Fibroblast of mammary gland (primary cell): Measurements from ENCODE around the gene NUP210L.
"Not testable (repeated sequence)": the region's sequence is repeated elsewhere in the genome, so short reads cannot be mapped to it uniquely, and the experiment has no call there.

Source experiments
- DNase-seq: peaks from one replicate; pipeline ENCODE4 v3.0.0-alpha.2; 2010; ENCODE audit warnings: low read depth
- H3K4me3 ChIP-seq: 2 replicates; pipeline ENCODE4 v1.5.1; 2011; ENCODE audit warnings: low read depth, mild to moderate bottlenecking, low read length, moderate library complexity; ENCODE audit not compliant: control insufficient read depth
- CTCF ChIP-seq: conservative IDR thresholded peaks from 2 replicates; pipeline ENCODE4 v1.5.1; 2011; ENCODE audit warnings: low read depth, low read length, inconsistent platforms; ENCODE audit not compliant: control insufficient read depth, insufficient read depth

NUP210L gene

GRCh38 chr1:154019940-154020339 is 134.9 kb downstream of the NUP210L start:
- TF ChIP-seq CTCF, result no peak
- no peak for DNase-seq
- no peak overlapping the region for H3K4me3 ChIP-seq

GRCh38 chr1:154019269-154019668 is 135.6 kb downstream of the NUP210L start:
- no peak for TF ChIP-seq CTCF
- no peak overlapping the region for H3K4me3 ChIP-seq
- no peak for DNase-seq

- no peak overlapping the region for H3K4me3 ChIP-seq
- peak; percentile 84 for DNase-seq
- TF ChIP-seq CTCF, result peak; percentile 20
Observed at GRCh38 chr1:154014154-154014907, 140.5 kb downstream of the NUP210L start.

GRCh38 chr1:154012543-154012942 is 142.3 kb downstream of the NUP210L start:
- not testable (repeated sequence) for DNase-seq, H3K4me3 ChIP-seq

GRCh38 chr1:154012129-154012528 is 142.7 kb downstream of the NUP210L start:
- no peak for DNase-seq
- no peak for TF ChIP-seq CTCF
- H3K4me3 ChIP-seq, result no peak overlapping the region

GRCh38 chr1:154006136-154006535 is 148.7 kb downstream of the NUP210L start:
- DNase-seq, result peak; percentile 75
- no peak for TF ChIP-seq CTCF
- H3K4me3 ChIP-seq, result no peak overlapping the region

GRCh38 chr1:154000420-154000819 is 154.5 kb downstream of the NUP210L start:
- no peak for DNase-seq
- TF ChIP-seq CTCF, result no peak
- H3K4me3 ChIP-seq, result no peak overlapping the region

- H3K4me3 ChIP-seq, result not testable (repeated sequence)
Observed at GRCh38 chr1:153996882-153997281, 158.0 kb downstream of the NUP210L start.

More at GRCh38 chr1:153996882-153997281, 158.0 kb downstream of the NUP210L start:
- not testable (repeated sequence) for DNase-seq
